GM19463 (cell line): ENCODE results near the gene SGO2.
"Not testable (repeated sequence)": the region's sequence is repeated elsewhere in the genome, so short reads cannot be mapped to it uniquely, and the experiment has no call there.

ENCODE experiments used
- ATAC-seq: cut with Tn5 transposase; IDR thresholded peaks from one replicate; pipeline ENCODE4 v1.9.1; 2021; ENCODE audit warnings: mild to moderate bottlenecking, moderate library complexity; ENCODE audit not compliant: unreplicated experiment

SGO2 gene

GRCh38 chr2:200588076-200588678, 62.2 kb downstream of the SGO2 start:
- no peak for ATAC-seq

- no peak for ATAC-seq
These were observed 64.1 kb downstream of the SGO2 start for GRCh38 chr2:200590090-200590489.

GRCh38 chr2:200591308-200591707, 65.3 kb downstream of the SGO2 start:
- ATAC-seq, result no peak

- no peak for ATAC-seq
These were observed 66.5 kb downstream of the SGO2 start for GRCh38 chr2:200592406-200593075.

GRCh38 chr2:200593905-200594304, 67.9 kb downstream of the SGO2 start:
- ATAC-seq, result no peak

GRCh38 chr2:200595913-200596312, 69.9 kb downstream of the SGO2 start:
- no peak for ATAC-seq

- no peak for ATAC-seq
These were observed 71.0 kb downstream of the SGO2 start for GRCh38 chr2:200596774-200597570.

GRCh38 chr2:200599206-200599605, 73.2 kb downstream of the SGO2 start:
- no peak for ATAC-seq

- ATAC-seq, result no peak
These were observed 74.7 kb downstream of the SGO2 start for GRCh38 chr2:200600549-200601225.

- ATAC-seq, result no peak
These were observed 76.6 kb downstream of the SGO2 start for GRCh38 chr2:200602584-200602983.

- no peak for ATAC-seq
These were observed 78.0 kb downstream of the SGO2 start for GRCh38 chr2:200603972-200604371.

GRCh38 chr2:200604571-200605255, 78.7 kb downstream of the SGO2 start:
- ATAC-seq, result no peak

- ATAC-seq, result no peak
These were observed 82.5 kb downstream of the SGO2 start for GRCh38 chr2:200608341-200609027.

- no peak for ATAC-seq
These were observed 83.1 kb downstream of the SGO2 start for GRCh38 chr2:200609028-200609614.

- ATAC-seq, result not testable (repeated sequence)
These were observed 84.2 kb downstream of the SGO2 start for GRCh38 chr2:200610217-200610616.

- ATAC-seq, result no peak
These were observed 87.7 kb downstream of the SGO2 start for GRCh38 chr2:200613692-200614091.

GRCh38 chr2:200614249-200614648, 88.2 kb downstream of the SGO2 start:
- ATAC-seq, result no peak

GRCh38 chr2:200615247-200615646, 89.2 kb downstream of the SGO2 start:
- ATAC-seq, result no peak

- ATAC-seq, result peak; percentile 69
These were observed 90.2 kb downstream of the SGO2 start for GRCh38 chr2:200616193-200616592.

- ATAC-seq, result no peak
These were observed 90.6 kb downstream of the SGO2 start for GRCh38 chr2:200616656-200617055.
